Stimulated activated CD8-positive, alpha-beta memory T cell treated with anti-CD3 and anti-CD28 coated beads, Interleukin-4, amount 100 ng/mL, for 4 hours (primary cell): ENCODE results near the gene RFC1.
"Not testable (repeated sequence)": the region's sequence is repeated elsewhere in the genome, so short reads cannot be mapped to it uniquely, and the experiment has no call there.

Experiments used
- DNase-seq, 2 donors: peaks; one replicate each; pipeline ENCODE4 v3.0.0-alpha.2; 2020; ENCODE audit warnings: low read depth in 2 of 2, low spot score in 1 of 2

RFC1 gene

GRCh38 chr4:39357002-39357401, 9.2 kb downstream of the RFC1 start:
- no peak for DNase-seq

- no peak for DNase-seq
Measured at GRCh38 chr4:39354254-39354552, 12.0 kb downstream of the RFC1 start.

- DNase-seq = no peak
Measured at GRCh38 chr4:39353478-39354253, 12.5 kb downstream of the RFC1 start.

- DNase-seq = not testable (repeated sequence)
Measured at GRCh38 chr4:39353149-39353477, 13.0 kb downstream of the RFC1 start.

GRCh38 chr4:39349326-39349725, 16.8 kb downstream of the RFC1 start:
- no peak for DNase-seq

GRCh38 chr4:39348371-39349315, 17.5 kb downstream of the RFC1 start:
- DNase-seq = no peak

GRCh38 chr4:39346856-39347519, 19.2 kb downstream of the RFC1 start:
- DNase-seq = no peak

GRCh38 chr4:39342731-39343130, 23.4 kb downstream of the RFC1 start:
- no peak for DNase-seq

- DNase-seq = no peak
Measured at GRCh38 chr4:39341075-39341725, 25.0 kb downstream of the RFC1 start.

- DNase-seq = no peak
Measured at GRCh38 chr4:39339968-39340367, 26.2 kb downstream of the RFC1 start.

GRCh38 chr4:39337841-39338240, 28.3 kb downstream of the RFC1 start:
- no peak for DNase-seq

GRCh38 chr4:39335566-39335965, 30.6 kb downstream of the RFC1 start:
- no peak for DNase-seq

- no peak for DNase-seq
Measured at GRCh38 chr4:39331191-39331590, 35.0 kb downstream of the RFC1 start.

- no peak for DNase-seq
Measured at GRCh38 chr4:39330353-39330752, 35.8 kb downstream of the RFC1 start.

GRCh38 chr4:39326468-39326977, 39.6 kb downstream of the RFC1 start:
- DNase-seq = no peak

GRCh38 chr4:39324897-39325613, 41.1 kb downstream of the RFC1 start:
- DNase-seq = no peak

- DNase-seq = no peak
Measured at GRCh38 chr4:39324446-39324845, 41.7 kb downstream of the RFC1 start.

GRCh38 chr4:39323821-39324220, 42.3 kb downstream of the RFC1 start:
- no peak for DNase-seq

- no peak for DNase-seq
Measured at GRCh38 chr4:39320381-39321115, 45.6 kb downstream of the RFC1 start.

GRCh38 chr4:39319676-39320075, 46.5 kb downstream of the RFC1 start:
- no peak for DNase-seq
